Stimulated activated CD4-positive, alpha-beta T cell treated with anti-CD3 and anti-CD28 coated beads, TNF-alpha, amount 100 ng/mL, for 1 hour (primary cell): ENCODE measurements around the gene C12orf76.
"Not testable (repeated sequence)": the region's sequence is repeated elsewhere in the genome, so short reads cannot be mapped to it uniquely, and the experiment has no call there.

ENCODE experiments used
- DNase-seq, 3 donors: peaks; one replicate each; pipeline ENCODE4 v3.0.0-alpha.2; 2020; ENCODE audit warnings: low read depth in 3 of 3, low spot score in 1 of 3

The C12orf76 gene, protein sequence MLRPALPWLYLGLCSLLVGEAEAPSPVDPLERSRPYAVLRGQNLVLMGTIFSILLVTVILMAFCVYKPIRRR

DNA sequence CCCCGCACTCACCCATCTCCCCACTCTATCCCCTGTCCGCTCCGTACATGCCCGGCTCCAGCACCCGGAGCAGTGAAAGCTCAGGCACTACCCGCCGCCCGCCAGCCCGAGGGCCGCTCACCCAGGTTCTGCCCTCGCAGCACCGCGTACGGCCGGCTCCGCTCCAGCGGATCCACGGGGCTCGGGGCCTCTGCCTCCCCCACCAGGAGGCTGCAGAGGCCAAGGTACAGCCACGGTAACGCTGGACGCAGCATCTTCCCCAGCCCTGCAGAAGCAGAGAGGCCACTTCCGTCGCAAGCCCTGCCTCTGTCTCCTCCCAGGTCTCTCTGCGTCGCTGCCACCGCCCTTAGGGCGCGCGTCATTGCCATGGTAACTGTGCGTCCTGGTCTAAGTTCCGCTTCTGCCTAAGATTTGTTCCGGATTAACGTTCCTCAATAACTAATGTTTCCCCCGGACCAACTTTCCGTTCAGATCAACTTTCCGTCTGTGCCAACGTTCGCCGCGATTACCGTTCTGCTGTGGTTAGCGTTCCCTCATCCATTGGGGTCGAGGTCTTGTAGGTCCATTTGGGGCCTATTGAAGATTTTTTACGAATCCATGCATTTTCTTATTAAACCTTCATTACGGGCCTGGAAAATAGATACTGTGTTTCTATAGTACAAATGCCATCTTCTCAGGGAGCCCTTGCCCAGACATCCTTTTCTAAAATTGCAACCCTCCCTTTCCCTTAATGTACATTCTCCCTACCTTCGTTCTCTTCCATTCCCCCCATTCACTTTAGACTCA, at the start of gene C12orf76:
Gene C12orf76 (minus strand): TSS at position 281 of the 786 bp plus-strand sequence. CDS start 27 bp downstream, at position 254.
- DNase-seq: peak; percentile 72 to 82 (median 77)

DNA sequence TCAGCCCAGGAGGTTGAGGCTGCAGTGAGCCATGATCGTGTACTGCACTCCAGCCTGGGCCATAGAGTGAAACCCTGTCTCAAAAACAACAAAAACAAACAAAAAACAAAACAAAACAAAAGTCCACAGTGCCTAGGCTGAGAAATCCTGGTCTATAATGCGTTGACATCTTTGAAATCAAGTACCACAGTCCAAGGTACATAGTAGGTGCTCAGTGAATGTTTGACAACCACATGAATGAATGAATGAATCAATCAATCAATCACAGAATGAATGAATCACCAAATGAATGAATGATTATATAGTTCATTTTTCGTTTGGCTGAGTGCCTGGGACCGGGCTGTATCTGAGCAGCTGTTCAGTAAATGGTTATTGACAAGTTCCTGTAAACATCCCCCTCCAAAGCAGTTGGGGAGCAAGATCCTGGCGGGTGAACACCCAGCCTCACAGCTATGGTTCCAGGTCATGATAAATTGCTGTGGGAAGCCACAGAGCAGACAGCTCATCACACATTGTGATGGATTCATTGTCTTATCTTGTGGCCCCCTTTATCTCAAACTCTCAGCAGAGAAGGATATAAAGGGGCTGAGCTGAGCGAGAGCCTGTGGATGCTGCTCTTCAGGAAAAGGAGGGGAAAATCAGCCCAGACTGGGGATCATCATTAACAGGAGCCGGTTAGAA, 45.4 kb upstream of the C12orf76 start:
- no peak for DNase-seq

DNA sequence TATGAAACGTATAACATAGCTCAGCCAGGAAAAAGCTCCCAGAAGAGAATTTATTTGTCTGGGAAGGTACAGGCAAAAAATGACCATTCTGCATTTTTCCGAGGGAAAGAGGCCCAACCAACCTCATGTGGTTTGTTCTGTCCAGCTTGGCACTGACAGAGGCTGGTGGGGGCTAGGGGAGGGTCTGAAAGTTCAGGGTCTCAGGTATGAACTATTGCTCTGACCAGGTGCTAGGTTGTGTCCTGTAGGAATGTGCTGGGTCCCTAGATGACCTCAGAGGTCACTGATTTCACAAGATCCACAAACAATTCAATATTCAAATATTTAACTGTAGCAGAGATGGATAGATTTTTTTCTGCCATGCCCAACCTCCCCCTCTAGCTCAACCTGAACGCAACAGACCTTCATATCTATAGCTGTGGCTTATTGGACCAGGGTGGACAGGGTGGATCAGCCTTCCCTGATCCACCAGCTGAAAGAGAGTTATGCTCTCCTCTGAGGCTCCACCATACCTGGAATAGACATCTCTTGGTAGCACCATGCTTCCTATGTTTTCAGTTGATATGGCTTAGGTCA, 42.9 kb upstream of the C12orf76 start:
- DNase-seq: no peak

DNA sequence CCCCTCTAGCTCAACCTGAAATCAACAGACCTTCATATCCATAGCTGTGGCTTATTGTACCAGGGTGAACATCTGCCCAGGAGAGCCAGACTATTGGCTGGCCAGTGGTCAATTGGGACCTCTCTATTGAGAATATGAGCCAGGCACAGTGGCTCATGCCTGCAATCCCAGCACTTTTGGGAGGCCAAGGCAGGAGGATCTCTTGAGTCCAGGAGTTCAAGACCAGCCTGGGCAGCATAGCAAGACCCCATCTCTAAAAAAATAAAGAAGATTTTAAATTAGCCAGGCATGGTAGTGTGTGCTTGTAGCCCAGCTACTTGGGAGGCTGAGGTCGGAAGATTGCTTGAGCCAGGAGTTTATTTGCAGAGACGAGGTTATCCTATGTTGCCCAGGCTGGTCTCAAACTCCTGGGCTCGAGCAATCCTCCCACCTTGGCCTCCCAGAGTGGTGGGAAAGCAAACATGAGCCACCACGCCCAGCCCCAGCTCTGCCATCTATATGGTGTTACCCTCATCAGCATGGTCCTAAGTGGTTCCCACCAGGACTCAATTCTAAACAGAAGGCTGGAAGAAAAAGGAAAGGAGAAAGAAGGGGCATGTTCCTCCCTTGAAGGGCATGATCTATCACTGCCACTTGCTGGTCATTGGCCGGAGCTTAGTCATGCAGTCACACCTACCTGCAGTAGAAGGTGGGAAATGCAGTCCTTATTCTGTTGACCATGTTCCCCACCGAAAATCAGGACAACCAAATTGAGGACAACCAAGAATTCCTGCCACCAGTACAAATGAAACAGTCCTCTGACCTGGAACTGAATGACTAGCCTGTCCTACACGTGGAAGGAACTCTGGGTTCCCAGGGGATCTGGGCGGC, 42.2 kb upstream of the C12orf76 start:
- DNase-seq: no peak

DNA sequence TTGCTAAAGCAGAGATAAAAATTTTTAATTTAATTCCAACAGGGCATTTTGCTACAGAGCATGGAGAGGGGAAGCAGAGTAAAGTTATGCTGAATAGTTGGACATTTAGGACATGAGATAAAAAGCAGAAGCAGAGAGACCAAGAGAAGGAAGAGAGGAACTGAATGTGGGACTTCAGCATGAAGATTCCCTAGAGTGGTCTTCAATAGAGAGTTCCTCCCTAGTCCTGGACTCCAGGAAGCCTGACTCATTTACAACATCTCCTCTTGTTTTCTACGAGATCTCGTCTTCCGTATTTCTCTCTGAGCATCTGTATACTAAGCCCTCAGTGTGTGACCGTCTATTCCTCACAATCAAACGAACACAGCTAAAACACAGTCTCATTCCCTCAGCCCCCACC, 40.6 kb upstream of the C12orf76 start:
- DNase-seq: no peak

DNA sequence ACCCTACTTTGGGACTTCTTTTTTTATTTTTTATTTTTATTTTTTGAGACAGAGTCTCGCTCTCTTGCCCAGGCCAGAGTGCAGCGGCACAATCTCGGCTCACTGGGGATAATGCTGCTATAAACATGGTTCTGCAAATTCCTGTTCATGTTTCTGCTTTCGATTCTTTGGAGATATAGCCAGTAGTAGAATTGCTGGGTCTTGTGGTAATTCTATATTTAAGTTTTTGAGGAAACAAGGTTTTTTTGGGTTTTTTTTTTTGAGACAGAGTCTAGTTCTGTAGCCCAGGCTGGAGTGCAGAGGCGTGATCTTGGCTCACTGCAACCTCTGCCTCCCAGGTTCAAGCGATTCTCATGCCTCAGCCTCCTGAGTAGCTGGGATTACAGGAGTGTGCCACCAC, 39.9 kb upstream of the C12orf76 start:
- DNase-seq: not testable (repeated sequence)

DNA sequence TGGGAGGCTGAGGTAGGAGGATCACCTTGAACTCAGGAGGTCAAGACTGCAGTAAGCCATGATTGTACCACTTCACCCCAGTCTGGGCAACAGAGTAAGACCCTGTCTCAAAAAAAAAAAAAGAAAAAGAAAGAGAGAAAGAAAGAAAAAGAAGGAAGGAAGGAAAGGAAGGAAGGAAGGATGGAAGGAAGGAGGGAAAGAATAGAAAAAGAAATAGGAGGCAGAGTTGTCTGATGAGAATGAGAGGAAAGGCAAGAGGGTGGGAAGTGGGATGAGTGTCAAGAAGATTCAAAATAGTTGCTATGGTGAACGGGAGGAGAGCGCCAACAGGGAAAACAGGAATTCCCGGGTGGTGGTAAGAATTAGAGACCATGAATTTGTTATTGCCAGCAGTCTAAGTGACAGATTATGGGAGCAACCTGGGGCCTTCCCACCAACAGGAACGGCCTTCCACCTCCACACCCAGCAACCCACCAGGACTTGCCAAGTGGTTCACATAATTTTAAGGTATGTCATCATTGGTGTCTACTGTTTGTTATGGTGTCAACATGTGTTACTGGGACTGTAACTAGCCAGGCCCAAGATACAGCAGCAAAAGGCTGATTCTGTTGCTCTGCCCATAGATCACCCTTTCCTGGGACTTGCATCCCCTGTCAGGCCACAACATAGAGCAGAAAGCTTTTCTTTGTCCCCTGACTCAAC, 36.1 kb upstream of the C12orf76 start:
- DNase-seq: no peak

DNA sequence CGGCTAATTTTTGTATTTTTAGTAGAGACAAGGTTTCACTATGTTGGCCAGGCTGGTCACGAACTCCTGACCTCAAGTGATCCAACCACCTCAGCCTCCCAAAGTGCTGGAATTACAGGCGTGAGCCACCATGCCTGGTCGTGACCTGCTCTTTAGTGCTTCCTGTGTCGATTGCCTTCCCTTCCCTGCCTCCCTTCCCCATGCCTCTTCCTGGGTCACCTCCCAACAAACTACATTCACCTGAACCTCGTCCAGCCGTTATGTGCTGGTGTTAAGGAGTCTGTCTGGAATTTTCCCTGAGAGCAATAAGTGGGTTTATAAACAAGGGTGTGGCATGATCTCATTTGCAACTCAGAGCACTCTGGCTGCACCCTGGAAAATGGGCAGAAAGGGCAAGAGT, 32.1 kb upstream of the C12orf76 start:
- no peak for DNase-seq

DNA sequence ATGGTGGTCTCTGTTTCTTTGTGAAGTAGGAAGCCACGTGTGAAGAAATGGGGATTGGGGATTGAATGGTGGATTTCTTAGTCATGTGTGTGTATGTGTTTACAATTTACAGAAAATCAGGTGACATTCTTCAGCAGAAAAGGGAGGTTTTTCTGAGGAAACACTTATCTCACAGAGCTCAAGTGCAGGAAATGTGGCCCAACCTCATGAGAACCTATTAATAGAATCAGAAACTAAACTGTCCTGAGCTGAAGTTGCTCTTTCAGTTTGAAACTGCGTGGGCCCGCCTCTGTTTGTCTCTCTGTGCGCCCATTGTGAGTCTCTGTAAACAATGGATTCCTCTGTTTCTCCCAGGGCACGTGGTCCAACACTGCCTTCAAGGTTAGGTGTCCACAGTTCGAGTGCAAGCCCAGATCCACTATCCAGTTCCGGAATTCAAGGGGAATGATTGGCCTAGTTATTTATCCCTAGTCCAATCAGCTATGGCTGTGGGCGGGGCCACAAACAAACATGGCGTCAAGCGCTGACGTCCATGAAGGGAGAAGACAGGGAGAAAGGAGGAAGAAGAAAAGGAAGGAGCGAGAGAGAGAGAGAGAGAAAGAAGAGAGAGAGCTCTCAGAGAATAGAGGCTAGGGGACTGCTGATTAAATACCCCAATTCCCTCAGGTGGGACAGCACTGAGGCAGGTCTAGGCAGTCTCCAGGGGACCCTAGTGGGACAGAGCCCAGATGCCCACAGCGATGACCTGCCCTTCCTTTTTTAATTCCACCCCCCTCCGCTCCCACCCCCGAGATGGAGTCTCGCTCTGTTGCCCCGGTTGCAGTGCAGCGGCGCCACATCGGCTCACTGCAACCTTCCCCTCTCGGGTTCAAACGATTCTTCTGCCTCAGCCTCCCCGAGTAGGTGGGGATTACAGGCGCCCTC, 31.4 kb upstream of the C12orf76 start:
- DNase-seq: peak; percentile 22 to 51 (median 42)

DNA sequence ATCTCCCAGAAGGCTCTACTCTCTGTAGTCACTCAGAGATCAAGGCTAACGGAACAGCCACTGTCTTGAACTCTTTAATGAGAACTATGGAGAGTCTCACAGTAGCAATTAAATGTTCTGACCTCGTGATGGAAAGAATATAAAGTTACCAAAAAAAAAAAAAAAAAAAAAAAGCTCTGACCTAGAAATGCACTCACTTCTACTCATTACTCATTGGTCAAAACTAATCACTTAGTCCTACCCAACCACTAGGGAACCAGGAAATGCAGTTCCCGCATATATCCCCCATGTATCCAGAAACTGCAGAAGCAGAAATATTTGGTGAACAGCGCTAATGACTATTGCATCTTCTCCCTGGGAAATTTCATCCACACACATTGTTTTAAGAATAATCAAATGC, 29.5 kb upstream of the C12orf76 start:
- no peak for DNase-seq

DNA sequence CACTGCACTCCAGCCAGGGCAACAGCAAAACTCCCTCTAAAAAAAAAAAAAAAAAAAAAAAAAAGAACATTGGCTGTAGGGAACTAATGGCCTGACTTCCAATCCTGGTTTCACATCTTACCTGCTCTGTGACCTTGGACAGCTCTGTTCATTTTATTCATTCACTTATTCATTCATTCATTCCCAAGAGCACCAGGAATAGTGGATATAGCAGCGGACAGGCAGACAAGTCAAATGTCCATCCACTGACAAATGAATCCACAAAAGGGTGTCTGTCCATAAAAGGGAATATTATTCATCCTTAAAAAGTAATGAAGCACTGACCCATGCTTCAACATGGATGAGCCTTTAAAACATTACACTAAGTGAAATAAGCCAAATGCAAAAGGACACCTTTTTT, 27.6 kb upstream of the C12orf76 start:
- DNase-seq: no peak

DNA sequence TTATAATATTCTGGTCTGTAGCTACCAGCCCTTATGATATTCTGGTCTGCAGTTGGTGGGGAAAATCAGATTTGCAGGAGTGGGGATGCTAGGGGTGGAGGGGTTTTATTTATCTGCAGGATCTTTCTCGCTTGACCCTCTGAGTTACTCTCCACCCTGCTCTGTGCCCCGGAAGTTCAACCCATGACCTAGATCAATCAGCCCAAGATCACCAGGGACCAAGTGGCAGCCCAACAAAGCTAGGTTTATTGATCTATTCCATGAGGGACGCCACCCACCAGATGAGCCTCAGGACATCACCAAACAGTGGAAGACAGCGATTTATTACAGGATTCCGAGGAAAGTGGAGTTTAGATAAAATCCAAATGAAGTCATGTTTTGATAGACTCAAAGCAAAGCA, 25.8 kb upstream of the C12orf76 start:
- no peak for DNase-seq

DNA sequence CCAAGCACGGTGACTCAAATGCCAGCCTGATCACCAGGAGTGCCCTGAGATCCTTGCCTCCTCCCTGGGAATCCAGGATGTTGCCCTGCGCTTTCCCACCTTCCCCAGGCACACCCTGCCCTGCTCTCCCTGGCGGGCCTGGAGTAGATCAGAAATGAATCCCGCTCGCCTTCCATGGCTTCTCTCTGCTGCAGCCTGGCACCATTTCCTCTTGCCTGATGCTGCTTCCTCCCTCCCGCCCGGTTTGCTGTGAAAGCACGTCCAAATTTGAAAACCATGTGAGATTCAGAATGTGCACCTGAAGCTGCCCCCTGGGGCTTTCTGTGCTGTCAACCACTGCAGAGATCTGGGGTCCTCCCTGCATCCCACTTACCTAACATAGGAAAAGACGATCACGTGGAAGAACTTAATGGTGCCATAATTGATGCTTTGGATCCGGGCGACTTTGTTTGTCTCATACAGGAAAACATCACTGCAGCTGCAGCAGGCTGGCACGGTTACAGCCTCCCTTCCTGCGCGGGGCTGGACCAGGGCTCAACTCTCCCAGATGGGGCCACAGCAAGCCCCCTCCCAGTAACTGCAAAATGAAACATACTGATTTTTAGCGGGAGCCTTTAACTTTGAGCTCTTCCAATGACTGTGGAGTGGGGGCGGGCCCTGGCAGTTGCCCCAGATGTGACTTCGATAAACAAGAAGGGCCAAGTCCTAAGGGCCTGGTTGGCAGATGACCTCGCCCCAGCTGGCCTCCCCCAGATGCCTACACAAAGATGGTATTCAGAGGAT, 24.9 kb upstream of the C12orf76 start:
- DNase-seq: peak in 1 of 3 donors; percentile 5

DNA sequence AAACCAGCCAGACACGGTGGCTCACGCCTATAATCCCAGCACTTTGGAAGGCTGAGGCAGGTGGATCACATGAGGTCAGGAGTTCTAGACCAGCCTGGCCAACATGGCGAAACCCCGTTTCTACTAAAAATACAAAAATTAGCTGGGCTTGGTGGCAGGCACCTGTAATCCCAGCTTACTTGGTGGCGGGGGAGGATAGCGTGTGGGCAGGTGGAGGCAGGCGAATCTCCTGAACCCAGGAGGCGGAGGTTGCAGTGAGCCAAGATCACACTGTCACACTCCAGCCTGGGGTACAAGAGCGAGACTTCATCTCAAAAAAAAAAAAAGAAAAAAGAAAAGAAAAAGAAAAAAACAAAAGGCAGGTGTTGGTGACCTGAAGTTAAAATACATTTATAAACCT, 24.3 kb upstream of the C12orf76 start:
- DNase-seq: not testable (repeated sequence)

DNA sequence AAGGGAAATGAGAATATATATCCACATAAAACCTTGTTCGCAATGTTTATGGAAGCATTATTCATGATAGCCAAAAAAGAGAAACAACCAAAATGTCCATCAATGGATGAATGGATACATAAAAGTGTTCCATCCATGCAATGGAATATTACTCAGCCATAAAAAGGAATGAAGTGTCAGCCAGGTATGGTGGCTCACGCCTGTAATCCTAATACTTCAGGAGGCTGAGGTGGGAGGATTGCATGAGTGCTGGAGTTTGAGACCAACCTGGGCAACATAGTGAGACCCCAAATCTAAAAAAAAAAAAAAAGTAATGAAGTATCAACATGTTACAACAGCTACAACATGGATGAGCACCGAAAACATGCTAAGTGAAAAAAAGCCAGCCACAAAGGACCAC, 23.6 kb upstream of the C12orf76 start:
- DNase-seq: no peak

DNA sequence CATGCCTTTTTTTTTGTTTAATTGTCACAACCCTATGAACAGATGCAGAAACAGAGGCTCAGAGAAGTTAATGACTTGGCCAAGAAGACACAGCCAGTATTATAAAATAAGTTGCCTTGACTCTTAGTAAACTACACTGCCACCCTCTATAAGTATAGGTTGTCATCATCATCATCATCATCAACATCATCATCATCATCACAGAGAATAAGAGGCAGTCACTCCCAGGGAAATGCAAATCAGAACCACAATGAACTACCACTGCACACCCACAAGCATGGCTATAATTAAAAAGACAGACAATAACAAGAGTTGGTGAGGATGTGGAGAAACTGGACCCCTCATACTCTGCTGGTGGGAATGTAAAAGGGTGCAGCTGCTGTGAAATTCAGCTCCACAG, 23.2 kb upstream of the C12orf76 start:
- DNase-seq: no peak

DNA sequence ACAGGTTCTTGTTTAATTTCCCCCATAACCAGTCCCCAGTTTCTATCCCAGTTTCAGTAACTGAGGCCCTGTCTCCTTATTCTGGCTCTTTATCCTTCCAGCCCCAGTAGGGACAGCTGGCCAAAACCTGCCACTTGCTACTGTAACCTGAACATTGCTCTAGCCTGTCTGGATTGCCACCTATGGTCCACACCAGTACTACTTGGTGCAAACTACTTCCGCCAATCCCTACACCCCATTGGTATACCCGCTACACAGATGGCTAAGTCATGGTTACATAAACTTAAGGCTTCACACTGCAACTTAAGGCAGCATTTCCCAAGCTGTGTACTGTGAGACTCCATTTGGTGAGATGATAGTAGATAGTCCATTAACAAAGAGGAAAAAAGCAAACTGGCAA, 20.3 kb upstream of the C12orf76 start:
- DNase-seq: no peak

DNA sequence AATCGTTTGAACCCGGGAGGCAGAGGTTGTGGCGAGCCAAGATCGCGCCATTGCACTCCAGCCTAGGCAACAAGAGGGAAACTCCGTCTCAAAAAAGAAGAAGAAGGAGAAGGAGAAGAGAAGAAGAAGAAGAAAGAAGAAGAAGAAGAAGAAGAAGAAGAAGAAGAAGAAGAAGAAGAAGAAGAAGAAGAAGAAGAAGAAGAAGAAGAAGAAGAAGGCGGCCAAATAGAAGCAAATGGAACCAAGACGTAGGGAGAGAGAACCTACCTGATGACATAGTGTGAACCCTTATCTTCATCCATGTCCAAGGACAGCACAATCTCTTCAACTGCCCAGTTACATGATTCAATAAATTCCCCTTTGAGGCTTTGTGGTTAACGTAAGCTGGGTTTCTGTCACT, 19.8 kb upstream of the C12orf76 start:
- DNase-seq: not testable (repeated sequence)

DNA sequence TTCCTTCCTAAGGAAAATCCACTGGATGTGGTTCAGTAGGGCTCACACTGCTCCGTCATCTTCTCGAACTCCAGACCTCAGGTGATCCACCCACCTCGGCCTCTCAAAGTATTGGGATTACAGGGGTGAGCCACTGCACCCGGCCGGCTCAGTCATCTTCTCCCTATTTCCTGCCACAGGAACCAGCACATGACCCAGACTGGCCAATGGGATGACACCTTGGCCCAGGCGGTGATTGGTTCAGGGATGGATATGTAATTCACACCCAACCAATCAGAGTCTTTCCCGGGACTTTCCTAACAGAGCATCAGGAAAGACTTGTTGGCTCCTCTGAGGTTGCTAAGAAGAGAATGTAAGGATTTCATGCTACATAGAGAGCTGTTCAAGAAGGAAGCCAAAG, 19.2 kb upstream of the C12orf76 start:
- DNase-seq: no peak
